ENCODE measurements around the gene MCOLN1.
"Not testable (repeated sequence)": the region's sequence is repeated elsewhere in the genome, so short reads cannot be mapped to it uniquely, and the experiment has no call there.

The MCOLN1 gene

GRCh38 chr19:7562646-7563393, 40.4 kb downstream of the MCOLN1 start:
- TF ChIP-seq POLR2A (IDR thresholded peaks at IDR 0.05; ENCODE audit: extremely low read depth, insufficient read length) (no peak), MAX (IDR thresholded peaks at IDR 0.05; ENCODE audit: low read depth, low read length) (peak; percentile 34; the same call in 1 of the 2 replicates), MYC (IDR thresholded peaks at IDR 0.05; ENCODE audit: low read depth, low read length) (no peak), CTCF (IDR thresholded peaks at IDR 0.05; ENCODE audit: low read depth, low read length) (no peak)
- H3K4me3 ChIP-seq (ENCODE audit: low read depth, low read length): no peak overlapping the region
- DNase-seq (ENCODE audit: low read depth): peak; percentile 40

GRCh38 chr19:7564866-7565265, 42.4 kb downstream of the MCOLN1 start:
- TF ChIP-seq MYC (IDR thresholded peaks at IDR 0.05; ENCODE audit: low read depth, low read length) (no peak), MAX (IDR thresholded peaks at IDR 0.05; ENCODE audit: low read depth, low read length) (no peak), CTCF (IDR thresholded peaks at IDR 0.05; ENCODE audit: low read depth, low read length) (no peak), POLR2A (IDR thresholded peaks at IDR 0.05; ENCODE audit: extremely low read depth, insufficient read length) (no peak)
- no peak for DNase-seq (ENCODE audit: low read depth)
- no peak overlapping the region for H3K4me3 ChIP-seq (ENCODE audit: low read depth, low read length)

GRCh38 chr19:7565332-7565731, 42.9 kb downstream of the MCOLN1 start:
- TF ChIP-seq MAX (IDR thresholded peaks at IDR 0.05; ENCODE audit: low read depth, low read length): no peak
- TF ChIP-seq CTCF (IDR thresholded peaks at IDR 0.05; ENCODE audit: low read depth, low read length): no peak
- no peak for TF ChIP-seq MYC (IDR thresholded peaks at IDR 0.05; ENCODE audit: low read depth, low read length)
- no peak for TF ChIP-seq POLR2A (IDR thresholded peaks at IDR 0.05; ENCODE audit: extremely low read depth, insufficient read length)
- no peak for DNase-seq (ENCODE audit: low read depth)
- H3K4me3 ChIP-seq (ENCODE audit: low read depth, low read length): no peak overlapping the region

- TF ChIP-seq POLR2A (IDR thresholded peaks at IDR 0.05; ENCODE audit: extremely low read depth, insufficient read length) (no peak), CTCF (IDR thresholded peaks at IDR 0.05; ENCODE audit: low read depth, low read length) (no peak), MYC (IDR thresholded peaks at IDR 0.05; ENCODE audit: low read depth, low read length) (no peak), MAX (IDR thresholded peaks at IDR 0.05; ENCODE audit: low read depth, low read length) (no peak)
- DNase-seq (ENCODE audit: low read depth): no peak
- no peak overlapping the region for H3K4me3 ChIP-seq (ENCODE audit: low read depth, low read length)
These were observed 48.3 kb downstream of the MCOLN1 start for GRCh38 chr19:7570761-7571160.

- peak; percentile 67 for DNase-seq (ENCODE audit: low read depth)
- peak; percentile 68 for TF ChIP-seq MAX (IDR thresholded peaks at IDR 0.05; ENCODE audit: low read depth, low read length)
- no peak for TF ChIP-seq POLR2A (IDR thresholded peaks at IDR 0.05; ENCODE audit: extremely low read depth, insufficient read length)
- H3K4me3 ChIP-seq (ENCODE audit: low read depth, low read length): no peak overlapping the region
These were observed 53.1 kb downstream of the MCOLN1 start for GRCh38 chr19:7575434-7576040.

GRCh38 chr19:7577422-7577821, 55.0 kb downstream of the MCOLN1 start:
- not testable (repeated sequence) for DNase-seq (ENCODE audit: low read depth); H3K4me3 ChIP-seq (ENCODE audit: low read depth, low read length)
